Fibroblast of lung (primary cell): Measurements from ENCODE around the gene TSEN54. TPM values are rescaled to one million over a fixed set of nuclear protein-coding genes. Genes with fewer than 3 reads are reported as not detected.

Experiments used
- DNase-seq, 2 donors: peaks; one replicate each; pipeline versions ENCODE4 v3.0.0 to v3.0.0-alpha.2; 2010; ENCODE audit warnings: low read depth in 2 of 2
- H2AFZ ChIP-seq: 2 replicates; pipeline ENCODE4 v1.5.1; 2012; ENCODE audit warnings: low read length, control low read depth, inconsistent platforms
- H3K27ac ChIP-seq: 2 replicates; pipeline ENCODE4 v1.5.1; 2011; ENCODE audit warnings: low read length, control low read depth; ENCODE audit not compliant: insufficient read depth
- H3K27me3 ChIP-seq: 2 replicates; pipeline ENCODE4 v1.5.1; 2011; ENCODE audit warnings: mild to moderate bottlenecking, low read length; ENCODE audit not compliant: control insufficient read depth, insufficient read depth
- H3K36me3 ChIP-seq: 2 replicates; pipeline ENCODE4 v1.5.1; 2011; ENCODE audit warnings: low read length; ENCODE audit not compliant: control insufficient read depth, insufficient read depth
- H3K4me1 ChIP-seq: 2 replicates; pipeline ENCODE4 v1.5.1; 2011; ENCODE audit warnings: low read length; ENCODE audit not compliant: control insufficient read depth, insufficient read depth; ENCODE audit errors: extremely low read depth
- H3K4me2 ChIP-seq: 2 replicates; pipeline ENCODE4 v1.5.1; 2011; ENCODE audit warnings: low read length, control low read depth; ENCODE audit not compliant: insufficient read depth; ENCODE audit errors: extremely low read depth
- H3K4me3 ChIP-seq, 4 experiments: fragments of 200-600 bp in 1 of 4; sonication (generic) in 1 of 4; replicated peaks in 1 of 4; 2 replicates each; pipeline ENCODE4 v1.5.1; 2011 to 2016; ENCODE audit warnings: low read length in 4 of 4, low read depth in 3 of 4, mild to moderate bottlenecking in 3 of 4, control low read depth in 2 of 4, inconsistent platforms in 1 of 4, mixed read lengths in 1 of 4; ENCODE audit not compliant: insufficient read depth in 1 of 4; ENCODE audit errors: control extremely low read depth in 1 of 4
- H3K79me2 ChIP-seq: 2 replicates; pipeline ENCODE4 v1.5.1; 2012; ENCODE audit warnings: mild to moderate bottlenecking, low read length, inconsistent platforms; ENCODE audit not compliant: control insufficient read depth, insufficient read depth
- H3K9ac ChIP-seq: 2 replicates; pipeline ENCODE4 v1.5.1; 2011; ENCODE audit warnings: mild to moderate bottlenecking, low read length, control low read depth; ENCODE audit not compliant: insufficient read depth
- H3K9me3 ChIP-seq: 2 replicates; pipeline ENCODE4 v1.5.1; 2012; ENCODE audit warnings: low read depth, low read length; ENCODE audit not compliant: control insufficient read depth, insufficient read depth
- H4K20me1 ChIP-seq: 2 replicates; pipeline ENCODE4 v1.5.1; 2011; ENCODE audit warnings: low read length; ENCODE audit not compliant: control insufficient read depth, insufficient read depth; ENCODE audit errors: extremely low read depth
- EZH2 ChIP-seq: IDR thresholded peaks from 2 replicates; pipeline ENCODE4 v1.5.1; 2012; ENCODE audit warnings: low read length, control low read depth, mild to moderate bottlenecking; ENCODE audit errors: missing control alignments
- polyA plus RNA-seq, 2 donors: library from polyadenylated mRNA; depleted of rRNA in 1 of 2; stranded (reverse) in 1 of 2; unstranded in 1 of 2; fragments of >200 nt; gene quantifications; 2 replicates each; pipeline ENCODE4 v1.2.1, GENCODE V29; 2011 to 2012; ENCODE audit warnings: missing spikeins in 1 of 2
- total RNA-seq: library from RNA; depleted of rRNA; stranded (reverse); fragments of >200 nt; gene quantifications from 2 replicates; pipeline ENCODE4 v1.2.1, GENCODE V29; 2014
- TF ChIP-seq, protein P1 (sequence below), 2 donors: IDR thresholded peaks in 1 of 2; conservative IDR thresholded peaks in 1 of 2; 1 replicate in 1 of 2; 2 replicates in 1 of 2; pipeline ENCODE4 v1.5.1; 2011 to 2012; ENCODE audit warnings: low read length in 2 of 2, control low read depth in 1 of 2, inconsistent platforms in 1 of 2, low read depth in 1 of 2, mild to moderate bottlenecking in 1 of 2

The TSEN54 gene
- total and polyA plus RNA-seq, 2 donors (not counting 1 experiment from before 2014, with no cell fraction given) = 5.3 to 7.8 TPM

- Histone ChIP-seq H3K4me3 (no peak overlapping the region), H4K20me1 (no peaks in the 10 kb centered on the region), H2AFZ (no peak overlapping the region), H3K4me2 (no peak overlapping the region), H3K27ac (no peak overlapping the region), H3K27me3 (no peaks in the 10 kb centered on the region), H3K79me2 (no peaks in the 10 kb centered on the region), H3K9me3 (no peaks in the 10 kb centered on the region), H3K4me1 (no peaks in the 10 kb centered on the region), H3K36me3 (peaks cover 12% of the 10 kb centered on the region), H3K9ac (no peak overlapping the region)
- DNase-seq = no peak
- TF ChIP-seq, protein P1, sequence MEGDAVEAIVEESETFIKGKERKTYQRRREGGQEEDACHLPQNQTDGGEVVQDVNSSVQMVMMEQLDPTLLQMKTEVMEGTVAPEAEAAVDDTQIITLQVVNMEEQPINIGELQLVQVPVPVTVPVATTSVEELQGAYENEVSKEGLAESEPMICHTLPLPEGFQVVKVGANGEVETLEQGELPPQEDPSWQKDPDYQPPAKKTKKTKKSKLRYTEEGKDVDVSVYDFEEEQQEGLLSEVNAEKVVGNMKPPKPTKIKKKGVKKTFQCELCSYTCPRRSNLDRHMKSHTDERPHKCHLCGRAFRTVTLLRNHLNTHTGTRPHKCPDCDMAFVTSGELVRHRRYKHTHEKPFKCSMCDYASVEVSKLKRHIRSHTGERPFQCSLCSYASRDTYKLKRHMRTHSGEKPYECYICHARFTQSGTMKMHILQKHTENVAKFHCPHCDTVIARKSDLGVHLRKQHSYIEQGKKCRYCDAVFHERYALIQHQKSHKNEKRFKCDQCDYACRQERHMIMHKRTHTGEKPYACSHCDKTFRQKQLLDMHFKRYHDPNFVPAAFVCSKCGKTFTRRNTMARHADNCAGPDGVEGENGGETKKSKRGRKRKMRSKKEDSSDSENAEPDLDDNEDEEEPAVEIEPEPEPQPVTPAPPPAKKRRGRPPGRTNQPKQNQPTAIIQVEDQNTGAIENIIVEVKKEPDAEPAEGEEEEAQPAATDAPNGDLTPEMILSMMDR (conservative IDR thresholded peaks at IDR 0.05 in 1 of 2, IDR thresholded peaks at IDR 0.05 in 1 of 2; ENCODE audit: low read depth in 1 of 2, low read length in 2 of 2) = no peak
- TF ChIP-seq EZH2 = no peak
These were observed 17.6 kb upstream of the TSEN54 start for GRCh38 chr17:75498726-75499213.

DNA sequence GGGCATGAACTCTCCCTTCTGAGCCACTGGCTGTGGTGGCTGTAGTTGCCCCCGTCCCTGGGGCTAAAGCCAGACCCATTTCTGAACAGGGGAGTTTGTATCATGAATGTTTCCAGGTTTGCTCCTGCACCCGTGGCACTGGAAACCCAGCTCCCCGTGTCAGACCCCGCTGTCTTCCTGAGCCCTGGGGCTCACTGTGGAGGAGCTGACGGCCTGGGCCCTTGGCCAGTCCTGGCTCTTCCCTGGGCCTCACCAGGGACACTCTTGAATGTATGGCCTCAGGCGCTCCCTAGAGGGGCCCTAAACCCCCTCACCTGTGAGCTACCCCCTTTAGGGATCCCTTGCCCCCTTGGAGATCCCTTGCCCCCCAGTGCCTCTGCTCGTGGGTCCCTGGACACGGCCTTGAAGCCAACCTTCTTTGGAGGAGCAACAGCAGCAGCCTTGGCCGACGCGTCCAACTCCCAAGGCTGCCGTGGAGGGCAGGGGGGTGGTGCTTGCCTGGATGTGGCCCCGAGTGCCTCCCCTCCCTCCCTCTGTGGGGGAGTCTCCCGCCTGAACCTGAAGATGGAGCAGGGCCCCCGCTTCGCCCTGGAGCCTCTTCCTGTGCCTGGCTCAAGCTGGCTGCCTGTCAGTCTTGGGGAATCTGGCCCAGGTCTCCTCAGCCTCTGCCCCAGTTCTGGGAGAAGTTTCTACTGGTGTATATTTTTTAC is 16.9 kb upstream of the TSEN54 start:
- no peak for DNase-seq
- no peaks in the 10 kb centered on the region for H3K79me2 ChIP-seq
- H3K9me3 ChIP-seq = no peaks in the 10 kb centered on the region
- no peaks in the 10 kb centered on the region for H4K20me1 ChIP-seq
- H3K36me3 ChIP-seq = peaks cover 12% of the 10 kb centered on the region
- no peak overlapping the region for H3K27ac ChIP-seq
- no peak overlapping the region for H3K4me2 ChIP-seq
- no peak overlapping the region for H3K4me3 ChIP-seq
- H2AFZ ChIP-seq = no peak overlapping the region
- no peaks in the 10 kb centered on the region for H3K4me1 ChIP-seq
- TF ChIP-seq, protein P1 (conservative IDR thresholded peaks at IDR 0.05 in 1 of 2, IDR thresholded peaks at IDR 0.05 in 1 of 2; ENCODE audit: low read depth in 1 of 2, low read length in 2 of 2) = no peak
- no peak for TF ChIP-seq EZH2
- no peak overlapping the region for H3K9ac ChIP-seq
- no peaks in the 10 kb centered on the region for H3K27me3 ChIP-seq

DNA sequence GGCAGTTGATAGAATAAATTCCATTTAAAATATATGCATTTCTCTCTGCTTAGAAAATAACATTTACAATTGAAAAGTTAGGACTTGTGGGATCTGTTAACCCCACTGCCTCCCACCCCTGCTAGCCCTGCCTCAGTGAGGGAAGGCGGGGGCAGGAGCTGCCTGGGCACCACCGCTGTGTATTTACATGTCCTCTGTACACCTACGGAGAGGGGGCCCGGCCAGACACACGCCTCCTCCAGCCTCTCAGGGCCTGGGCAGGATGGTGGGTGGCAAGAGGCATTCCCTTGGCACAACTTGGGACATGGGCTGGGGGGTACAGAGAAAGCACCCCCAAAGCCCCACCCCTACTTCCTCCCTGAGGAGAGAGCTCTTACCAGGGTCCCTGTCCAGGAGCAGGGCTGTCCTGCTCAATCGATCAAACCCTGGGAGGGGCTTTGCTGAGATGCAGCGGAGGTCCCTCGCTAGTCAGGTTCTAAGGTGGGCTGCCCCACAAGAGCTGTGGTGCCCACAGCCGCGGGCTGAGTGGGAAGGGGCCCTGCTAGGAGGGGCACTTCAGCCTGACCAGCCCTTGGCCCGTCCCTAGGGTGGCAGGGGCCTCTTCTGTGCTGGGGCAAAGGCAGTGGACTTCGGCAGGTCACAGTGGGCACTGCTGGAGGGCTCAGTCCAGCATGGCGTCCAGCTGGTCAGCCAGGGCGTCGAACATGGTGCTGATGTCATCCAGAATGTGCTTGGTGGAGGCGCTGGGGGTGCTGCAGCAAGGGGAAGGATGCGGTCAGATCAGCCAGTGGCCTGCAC is 15.7 kb upstream of the TSEN54 start:
- H3K27ac ChIP-seq = no peak overlapping the region
- no peak for TF ChIP-seq EZH2
- TF ChIP-seq, protein P1 (conservative IDR thresholded peaks at IDR 0.05 in 1 of 2, IDR thresholded peaks at IDR 0.05 in 1 of 2; ENCODE audit: low read depth in 1 of 2, low read length in 2 of 2) = no peak
- no peaks in the 10 kb centered on the region for H3K9me3 ChIP-seq
- no peak overlapping the region for H2AFZ ChIP-seq
- H3K4me3 ChIP-seq = no peak overlapping the region
- no peaks in the 10 kb centered on the region for H3K79me2 ChIP-seq
- no peaks in the 10 kb centered on the region for H3K4me1 ChIP-seq
- peaks cover 15% of the 10 kb centered on the region for H3K36me3 ChIP-seq
- no peaks in the 10 kb centered on the region for H3K27me3 ChIP-seq
- H4K20me1 ChIP-seq = no peaks in the 10 kb centered on the region
- no peak overlapping the region for H3K9ac ChIP-seq
- H3K4me2 ChIP-seq = no peak overlapping the region
- no peak for DNase-seq
